ENCODE data around the gene ZNF214.

Gene ZNF214

GRCh38 chr11:7020183-7020917, at the start of gene ZNF214, which contains the start of gene NLRP14:
ZNF214 (minus strand) TSS chr11:7020346; CDS start chr11:7002835, 17,511 bp downstream.
NLRP14 (plus strand) TSS chr11:7020479; CDS start chr11:7038587, 18,108 bp downstream.
- no peak for DNase-seq

- no peak for DNase-seq
These were observed 42.4 kb upstream of the ZNF214 start for GRCh38 chr11:7062534-7062933.

- no peak for DNase-seq
These were observed 40.7 kb upstream of the ZNF214 start for GRCh38 chr11:7060868-7061267.

- no peak for DNase-seq
These were observed 37.5 kb upstream of the ZNF214 start for GRCh38 chr11:7057641-7058040.

- no peak for DNase-seq
These were observed 36.8 kb upstream of the ZNF214 start for GRCh38 chr11:7056828-7057513.

GRCh38 chr11:7050191-7050590, 30.0 kb upstream of the ZNF214 start:
- no peak for DNase-seq

GRCh38 chr11:7046474-7047175, 26.5 kb upstream of the ZNF214 start:
- DNase-seq: no peak

GRCh38 chr11:7034019-7034418, 13.9 kb upstream of the ZNF214 start:
- DNase-seq: no peak

GRCh38 chr11:7032692-7033091, 12.5 kb upstream of the ZNF214 start:
- DNase-seq: no peak

GRCh38 chr11:7031471-7031871, 11.3 kb upstream of the ZNF214 start:
- DNase-seq: no peak

GRCh38 chr11:7030836-7031235, 10.7 kb upstream of the ZNF214 start:
- no peak for DNase-seq

GRCh38 chr11:7028141-7028540, 8.0 kb upstream of the ZNF214 start:
- no peak for DNase-seq

GRCh38 chr11:7021318-7021717, 1.2 kb upstream of the ZNF214 start:
- no peak for DNase-seq

- DNase-seq: no peak
These were observed 505 bp downstream of the ZNF214 start for GRCh38 chr11:7019500-7020182.

- no peak for DNase-seq
These were observed 4.1 kb downstream of the ZNF214 start for GRCh38 chr11:7016011-7016410.

- DNase-seq: no peak
These were observed 6.0 kb downstream of the ZNF214 start for GRCh38 chr11:7014118-7014517.

GRCh38 chr11:7004482-7004881, 15.7 kb downstream of the ZNF214 start:
- no peak for DNase-seq

- DNase-seq: no peak
These were observed 24.4 kb downstream of the ZNF214 start for GRCh38 chr11:6995703-6996102.

GRCh38 chr11:6992457-6993417, 27.4 kb downstream of the ZNF214 start:
- no peak for DNase-seq

- DNase-seq: no peak
These were observed 28.1 kb downstream of the ZNF214 start for GRCh38 chr11:6992026-6992425.

- no peak for DNase-seq
These were observed 28.9 kb downstream of the ZNF214 start for GRCh38 chr11:6991227-6991626.

- DNase-seq: no peak
These were observed 31.6 kb downstream of the ZNF214 start for GRCh38 chr11:6988506-6988905.

Data from CD4-positive, alpha-beta T cell treated with Interleukin-10 for 1 hour (primary cell).